Ascending aorta (tissue), 2 donors: ENCODE data around the gene SIGLEC10. TPM values are rescaled to one million over a fixed set of nuclear protein-coding genes. Genes with fewer than 3 reads are reported as not detected.

Experiments
- DNase-seq, 2 donors: peaks; one replicate each; pipeline ENCODE4 v3.0.0-alpha.2; 2019; ENCODE audit warnings: low spot score in 2 of 2
- H3K27ac ChIP-seq, 2 donors: fragments of 200-600 bp; sonication (generic); one replicate each; pipeline ENCODE4 v1.5.1; 2016 to 2017; ENCODE audit warnings: mild to moderate bottlenecking in 1 of 2
- H3K27me3 ChIP-seq: fragments of 200-600 bp; sonication (generic); one replicate; pipeline ENCODE4 v1.5.1; 2017
- H3K36me3 ChIP-seq, 2 donors: fragments of 200-600 bp; sonication (generic); one replicate each; pipeline ENCODE4 v1.5.1; 2016
- H3K4me1 ChIP-seq, 2 donors: fragments of 200-600 bp; sonication (generic); one replicate each; pipeline ENCODE4 v1.5.1; 2016 to 2017; ENCODE audit warnings: mild to moderate bottlenecking in 1 of 2
- H3K4me3 ChIP-seq, 2 donors: fragments of 200-600 bp; sonication (generic); one replicate each; pipeline ENCODE4 v1.5.1; 2016 to 2017; ENCODE audit warnings: mild to moderate bottlenecking in 1 of 2
- H3K9me3 ChIP-seq, 2 donors: fragments of 200-600 bp; sonication (generic); one replicate each; pipeline ENCODE4 v1.5.1; 2016
- CTCF ChIP-seq, 3 experiments: fragments of 200-600 bp in 2 of 3; fragments of 450-650 bp in 1 of 3; sonication (generic) in 2 of 3; IDR thresholded peaks; one replicate each; pipeline ENCODE4 v1.5.1; 2016 to 2019; ENCODE audit warnings: antibody characterized with exemption in 3 of 3, mild to moderate bottlenecking in 1 of 3, moderate library complexity in 1 of 3
- intact Hi-C: fragments of 100-400 bp; cut with DNase I; formaldehyde crosslinking; loops from one replicate; pipeline ENCODE4 v1.15.1; 2023
- total RNA-seq: library from RNA; depleted of rRNA; stranded (reverse); fragments of >200 nt; gene quantifications from one replicate; pipeline ENCODE4 v1.1.0, GENCODE V29; 2016

SIGLEC10 gene
- total RNA-seq, 1 donor from 2014 or later, result 5.4 TPM

- Histone ChIP-seq H3K9me3 (no peaks in the 10 kb centered on the region), H3K4me1 (peaks cover 6 to 10% of the 10 kb centered on the region in 2 donors), H3K27me3 (no peaks in the 10 kb centered on the region), H3K36me3 (no peaks in the 10 kb centered on the region), H3K4me3 (peak within 1 kb of the TSS; percentile 79 to 82), H3K27ac (peak within 1 kb of the TSS; percentile 73 to 94)
- intact Hi-C loops, result loop anchor here (5.0 to 10.0 kb wide), 7 partner anchors 226 to 984 kb away; partner anchors contain the start of genes ASPDH, CTU1, JOSD2 and POLD1
- no peak for TF ChIP-seq CTCF (IDR thresholded peaks at IDR 0.05)
- DNase-seq, result no peak
These were observed 48.8 kb downstream of the SIGLEC10 start, which contains the start of gene CLDND2 for GRCh38 chr19:51368366-51369282. CLDND2 (minus strand) TSS chr19:51369003; CDS start chr19:51368577, 426 bp downstream.

GRCh38 chr19:51367565-51368365 lies 49.7 kb downstream of the SIGLEC10 start:
- intact Hi-C loops, result loop anchor here (1.0 to 10.0 kb wide), 8 partner anchors 27 to 983 kb away; partner anchors contain the start of genes ASPDH, CTU1, JOSD2 and POLD1
- no peaks in the 10 kb centered on the region for H3K9me3 ChIP-seq
- H3K36me3 ChIP-seq, result no peaks in the 10 kb centered on the region
- peak; percentile 95 to 100 for DNase-seq
- H3K27me3 ChIP-seq, result no peaks in the 10 kb centered on the region
- TF ChIP-seq CTCF (IDR thresholded peaks at IDR 0.05), result no peak
- H3K27ac ChIP-seq, result peak overlapping the region; percentile 83 to 94
- H3K4me1 ChIP-seq, result peaks cover 6 to 12% of the 10 kb centered on the region in 2 donors
- H3K4me3 ChIP-seq, result peak overlapping the region; percentile 79 to 82

- no peak for DNase-seq
- Histone ChIP-seq H3K4me1 (peaks cover 11 to 16% of the 10 kb centered on the region in 2 donors), H3K4me3 (peak overlapping the region; percentile 79 to 82), H3K27me3 (no peaks in the 10 kb centered on the region), H3K27ac (peak overlapping the region; percentile 83 to 94), H3K36me3 (no peaks in the 10 kb centered on the region), H3K9me3 (no peaks in the 10 kb centered on the region)
- intact Hi-C loops, result loop anchor here (1.0 to 10.0 kb wide), 8 partner anchors 27 to 982 kb away; partner anchors contain the start of genes ASPDH, CTU1, JOSD2 and POLD1
- TF ChIP-seq CTCF (IDR thresholded peaks at IDR 0.05), result no peak
These were observed 50.2 kb downstream of the SIGLEC10 start for GRCh38 chr19:51367255-51367564.

GRCh38 chr19:51366389-51367254 lies 50.8 kb downstream of the SIGLEC10 start:
- no peak for TF ChIP-seq CTCF (IDR thresholded peaks at IDR 0.05)

More at GRCh38 chr19:51366389-51367254, 50.8 kb downstream of the SIGLEC10 start:
- Histone ChIP-seq H3K4me1 (peaks cover 11 to 17% of the 10 kb centered on the region in 2 donors), H3K27ac (peak overlapping the region; percentile 83 to 94), H3K9me3 (no peaks in the 10 kb centered on the region), H3K36me3 (no peaks in the 10 kb centered on the region), H3K4me3 (peak overlapping the region; percentile 79 to 82), H3K27me3 (no peaks in the 10 kb centered on the region)
- peak; percentile 98 to 99 for DNase-seq
- intact Hi-C loops, result loop anchor here (1.0 to 10.0 kb wide), 9 partner anchors 26 to 982 kb away; partner anchors contain the start of genes ASPDH, CTU1, JOSD2 and POLD1
